Endodermal cell (in vitro differentiated cells): ENCODE results near the gene TMEM18. TPM values are rescaled to one million over a fixed set of nuclear protein-coding genes. Genes with fewer than 3 reads are reported as not detected.

Experiments used
- DNase-seq: peaks from one replicate; pipeline ENCODE4 v3.0.0-alpha.2; 2017
- H3K27ac ChIP-seq: 2 replicates; pipeline ENCODE4 v1.5.1; 2013; ENCODE audit warnings: mild to moderate bottlenecking, low read depth, low read length, moderate library complexity
- H3K27me3 ChIP-seq: 2 replicates; pipeline ENCODE4 v1.6.1; 2013; ENCODE audit warnings: mild to moderate bottlenecking, low read length, moderate library complexity; ENCODE audit not compliant: insufficient read depth, control insufficient read depth, poor library complexity, severe bottlenecking
- H3K36me3 ChIP-seq: 2 replicates; pipeline ENCODE4 v1.7.0; 2013; ENCODE audit warnings: mild to moderate bottlenecking, low read length, moderate library complexity; ENCODE audit not compliant: control insufficient read depth, insufficient read depth
- H3K4me1 ChIP-seq: one replicate; pipeline ENCODE4 v1.7.0; 2013; ENCODE audit warnings: low read length; ENCODE audit not compliant: control insufficient read depth, insufficient read depth
- H3K4me3 ChIP-seq: 2 replicates; pipeline ENCODE4 v1.5.1; 2013; ENCODE audit warnings: mild to moderate bottlenecking, low read length, moderate library complexity
- H3K9ac ChIP-seq: 2 replicates; pipeline ENCODE4 v1.6.1; 2013; ENCODE audit warnings: mild to moderate bottlenecking, low read length, moderate library complexity; ENCODE audit not compliant: poor library complexity, severe bottlenecking; ENCODE audit errors: extremely low read depth
- H3K9me3 ChIP-seq: 2 replicates; pipeline ENCODE4 v1.6.1; 2013; ENCODE audit warnings: mild to moderate bottlenecking, low read length, moderate library complexity; ENCODE audit not compliant: control insufficient read depth
- H3K27ac Mint-ChIP-seq: 2 replicates; pipeline ENCODE4 v1.8.0; 2020; ENCODE audit warnings: mixed read lengths
- H3K27me3 Mint-ChIP-seq: 2 replicates; pipeline ENCODE4 v1.8.0; 2021; ENCODE audit warnings: mild to moderate bottlenecking, mixed read lengths; ENCODE audit not compliant: insufficient read depth
- H3K36me3 Mint-ChIP-seq: 2 replicates; pipeline ENCODE4 v1.8.0; 2020; ENCODE audit warnings: low read depth, mixed read lengths
- H3K4me1 Mint-ChIP-seq: 2 replicates; pipeline ENCODE4 v1.8.0; 2020; ENCODE audit warnings: mixed read lengths
- H3K4me3 Mint-ChIP-seq: 2 replicates; pipeline ENCODE4 v1.8.0; 2020; ENCODE audit warnings: mild to moderate bottlenecking, moderate library complexity, mixed read lengths
- H3K9me3 Mint-ChIP-seq: 2 replicates; pipeline ENCODE4 v1.8.0; 2020; ENCODE audit warnings: mild to moderate bottlenecking, mixed read lengths
- WGBS, 2 experiments: methylation state at CpG; one replicate each; pipeline versions ENCODE4 v1.1.5 to v1.1.7; 2013; ENCODE audit warnings: missing lambda C conversion rate in 2 of 2, mixed read lengths in 1 of 2; ENCODE audit not compliant: insufficient coverage in 1 of 2, insufficient read length in 1 of 2; 5-methylcytosine and 5-hydroxymethylcytosine counted together
- total RNA-seq, 2 donors: library from RNA; stranded (reverse); fragmentation: NEBNext Ultra II Directional in 1 of 2; extraction: Animal tissue kit (Norgen Biotek cat#: 25700) in 1 of 2; gene quantifications; 2 replicates in 1 of 2; 3 replicates in 1 of 2; pipeline ENCODE4 v1.2.1, GENCODE V29; 2021
- TF ChIP-seq, protein P1 (sequence below): fragments of 200-600 bp; sonication (generic); conservative IDR thresholded peaks from 2 replicates; pipeline ENCODE4 v1.5.0; 2021; ENCODE audit warnings: antibody characterized with exemption, mild to moderate bottlenecking

TMEM18 gene
- total RNA-seq, 2 donors from 2014 or later = 19.9 to 20.1 TPM

DNA sequence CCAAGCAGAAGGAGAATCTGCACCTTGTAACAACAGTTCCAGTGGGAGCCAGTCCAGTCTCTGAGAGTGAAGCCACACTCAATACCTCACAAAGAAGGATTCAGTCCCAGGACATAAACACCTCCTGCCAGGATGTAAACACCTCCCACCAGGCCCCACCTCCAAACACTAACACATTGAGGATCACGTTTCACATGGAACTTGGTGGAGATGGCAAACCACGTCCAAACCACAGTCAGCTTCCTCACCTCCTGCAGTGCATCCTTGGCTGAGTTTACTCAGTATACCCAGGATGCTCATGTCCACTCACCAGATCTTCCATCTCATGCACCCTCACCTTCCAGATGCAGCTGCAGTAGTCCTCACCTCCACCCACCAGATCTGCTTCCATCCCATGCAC, 37.8 kb upstream of the TMEM18 start:
- Histone ChIP-seq H3K4me1 (no peaks in the 10 kb centered on the region), H3K36me3 (no peaks in the 10 kb centered on the region), H3K4me3 (no peak overlapping the region), H3K27ac (no peak overlapping the region), H3K9ac (no peak overlapping the region), H3K9me3 (no peaks in the 10 kb centered on the region), H3K27me3 (no peaks in the 10 kb centered on the region)
- no peaks in the 10 kb centered on the region for H3K36me3 Mint-ChIP-seq
- no peak overlapping the region for H3K4me3 Mint-ChIP-seq
- TF ChIP-seq, protein P1, sequence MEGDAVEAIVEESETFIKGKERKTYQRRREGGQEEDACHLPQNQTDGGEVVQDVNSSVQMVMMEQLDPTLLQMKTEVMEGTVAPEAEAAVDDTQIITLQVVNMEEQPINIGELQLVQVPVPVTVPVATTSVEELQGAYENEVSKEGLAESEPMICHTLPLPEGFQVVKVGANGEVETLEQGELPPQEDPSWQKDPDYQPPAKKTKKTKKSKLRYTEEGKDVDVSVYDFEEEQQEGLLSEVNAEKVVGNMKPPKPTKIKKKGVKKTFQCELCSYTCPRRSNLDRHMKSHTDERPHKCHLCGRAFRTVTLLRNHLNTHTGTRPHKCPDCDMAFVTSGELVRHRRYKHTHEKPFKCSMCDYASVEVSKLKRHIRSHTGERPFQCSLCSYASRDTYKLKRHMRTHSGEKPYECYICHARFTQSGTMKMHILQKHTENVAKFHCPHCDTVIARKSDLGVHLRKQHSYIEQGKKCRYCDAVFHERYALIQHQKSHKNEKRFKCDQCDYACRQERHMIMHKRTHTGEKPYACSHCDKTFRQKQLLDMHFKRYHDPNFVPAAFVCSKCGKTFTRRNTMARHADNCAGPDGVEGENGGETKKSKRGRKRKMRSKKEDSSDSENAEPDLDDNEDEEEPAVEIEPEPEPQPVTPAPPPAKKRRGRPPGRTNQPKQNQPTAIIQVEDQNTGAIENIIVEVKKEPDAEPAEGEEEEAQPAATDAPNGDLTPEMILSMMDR = no peak
- DNase-seq = no peak
- peaks cover 2% of the 10 kb centered on the region for H3K27me3 Mint-ChIP-seq
- H3K4me1 Mint-ChIP-seq = peaks cover 13% of the 10 kb centered on the region
- 59 to 78% methylated on average over 2 of the region's 2 CpGs for WGBS, 2 experiments
- H3K9me3 Mint-ChIP-seq = no peaks in the 10 kb centered on the region
- no peak overlapping the region for H3K27ac Mint-ChIP-seq

DNA sequence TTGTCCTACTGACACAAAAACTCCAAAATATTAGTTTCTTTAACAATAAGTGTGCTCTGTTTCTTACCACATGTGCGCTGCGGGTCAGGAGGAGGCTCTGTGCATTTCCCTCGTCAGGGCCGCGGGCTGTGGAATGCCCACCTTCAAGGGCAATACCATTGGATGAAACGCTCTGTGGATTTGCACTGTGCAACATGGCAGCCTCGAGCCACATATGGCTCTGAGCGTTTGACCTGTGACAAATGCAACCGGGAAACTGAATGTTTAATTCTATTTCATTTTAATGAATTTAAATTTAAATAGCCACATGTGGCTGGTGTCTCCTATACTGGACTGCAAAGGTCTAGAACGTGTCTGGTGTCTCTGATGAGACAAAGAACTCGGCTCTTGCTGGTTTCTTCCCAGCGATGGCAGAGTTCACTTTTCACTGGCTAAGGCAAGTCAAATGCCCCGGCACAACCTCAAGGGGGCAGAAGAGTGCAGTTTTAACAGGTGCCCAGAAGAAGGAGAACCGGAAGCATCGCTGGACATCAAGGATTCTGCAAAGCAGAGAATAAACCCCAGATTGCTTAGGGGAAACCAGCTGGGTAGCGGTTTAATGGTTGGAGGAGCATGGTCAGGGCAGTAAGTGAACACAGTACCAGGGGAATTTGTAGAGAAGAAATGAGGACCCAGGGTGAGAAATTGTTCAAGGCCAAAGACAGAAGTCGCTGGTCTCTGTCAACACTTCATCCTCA, 37.0 kb upstream of the TMEM18 start:
- H3K27ac Mint-ChIP-seq = no peak overlapping the region
- peak; percentile 87 for DNase-seq
- TF ChIP-seq, protein P1 = peak; percentile 87
- Histone ChIP-seq H3K27ac (no peak overlapping the region), H3K4me1 (no peaks in the 10 kb centered on the region), H3K27me3 (no peaks in the 10 kb centered on the region), H3K9me3 (no peaks in the 10 kb centered on the region), H3K4me3 (no peak overlapping the region), H3K36me3 (no peaks in the 10 kb centered on the region), H3K9ac (no peak overlapping the region)
- WGBS, 2 experiments = 71 to 73% methylated on average over 12 to 17 of the region's 17 CpGs
- peaks cover 15% of the 10 kb centered on the region for H3K4me1 Mint-ChIP-seq
- H3K9me3 Mint-ChIP-seq = no peaks in the 10 kb centered on the region
- H3K27me3 Mint-ChIP-seq = peaks cover 2% of the 10 kb centered on the region
- H3K36me3 Mint-ChIP-seq = no peaks in the 10 kb centered on the region
- H3K4me3 Mint-ChIP-seq = no peak overlapping the region

DNA sequence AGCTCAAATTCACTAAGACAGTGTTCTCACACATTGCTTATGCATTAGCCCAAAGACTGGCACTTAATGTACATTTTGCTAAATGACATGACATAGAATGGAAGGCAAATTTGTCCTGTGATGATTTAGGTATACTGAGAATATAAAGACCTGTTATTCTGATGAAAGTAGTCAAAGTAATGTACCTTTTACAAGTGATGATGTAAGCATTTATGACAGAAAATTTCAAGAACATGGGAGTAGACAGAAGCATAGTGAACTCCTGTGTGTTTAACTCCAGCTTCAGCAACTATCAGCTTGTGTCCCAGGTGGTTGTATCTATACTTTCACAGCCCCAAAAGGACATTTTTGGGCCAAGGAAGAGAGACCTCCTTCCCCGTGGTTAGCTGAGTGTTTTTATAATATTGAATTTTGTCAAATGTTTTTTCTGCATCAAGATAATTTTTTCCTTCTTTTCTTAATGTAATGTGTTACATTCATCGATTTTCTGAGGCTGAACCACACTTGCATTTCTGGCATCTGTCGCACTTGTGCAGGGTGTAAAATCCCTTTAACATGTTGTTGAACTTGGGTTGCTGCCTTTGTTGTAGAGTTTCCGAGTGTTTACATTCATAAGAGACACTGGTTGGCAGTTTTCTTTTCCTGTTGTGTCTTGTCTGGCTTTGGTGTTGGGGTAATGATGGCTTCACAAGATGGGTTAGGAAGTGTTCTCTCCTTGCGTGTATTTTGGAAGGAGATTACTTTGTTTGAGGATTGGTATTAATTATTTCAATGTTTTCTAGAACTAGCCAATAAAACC, 33.9 kb upstream of the TMEM18 start:
- no peaks in the 10 kb centered on the region for H3K9me3 Mint-ChIP-seq
- Histone ChIP-seq H3K36me3 (no peaks in the 10 kb centered on the region), H3K4me3 (no peak overlapping the region), H3K9me3 (no peaks in the 10 kb centered on the region), H3K27me3 (no peaks in the 10 kb centered on the region), H3K9ac (no peak overlapping the region), H3K4me1 (peaks cover 3% of the 10 kb centered on the region), H3K27ac (no peak overlapping the region)
- no peak overlapping the region for H3K27ac Mint-ChIP-seq
- H3K27me3 Mint-ChIP-seq = peaks cover 2% of the 10 kb centered on the region
- WGBS, 2 experiments = 72 to 100% methylated on average over 1 to 4 of the region's 5 CpGs
- TF ChIP-seq, protein P1 = no peak
- H3K4me3 Mint-ChIP-seq = no peak overlapping the region
- H3K4me1 Mint-ChIP-seq = peaks cover 18% of the 10 kb centered on the region
- no peaks in the 10 kb centered on the region for H3K36me3 Mint-ChIP-seq
- no peak for DNase-seq
